ENCODE results near the gene MAP3K3.

The MAP3K3 gene

GRCh38 chr17:63622574-63623390 lies 565 bp downstream of the MAP3K3 start (continued):
- TF ChIP-seq, protein P1, sequence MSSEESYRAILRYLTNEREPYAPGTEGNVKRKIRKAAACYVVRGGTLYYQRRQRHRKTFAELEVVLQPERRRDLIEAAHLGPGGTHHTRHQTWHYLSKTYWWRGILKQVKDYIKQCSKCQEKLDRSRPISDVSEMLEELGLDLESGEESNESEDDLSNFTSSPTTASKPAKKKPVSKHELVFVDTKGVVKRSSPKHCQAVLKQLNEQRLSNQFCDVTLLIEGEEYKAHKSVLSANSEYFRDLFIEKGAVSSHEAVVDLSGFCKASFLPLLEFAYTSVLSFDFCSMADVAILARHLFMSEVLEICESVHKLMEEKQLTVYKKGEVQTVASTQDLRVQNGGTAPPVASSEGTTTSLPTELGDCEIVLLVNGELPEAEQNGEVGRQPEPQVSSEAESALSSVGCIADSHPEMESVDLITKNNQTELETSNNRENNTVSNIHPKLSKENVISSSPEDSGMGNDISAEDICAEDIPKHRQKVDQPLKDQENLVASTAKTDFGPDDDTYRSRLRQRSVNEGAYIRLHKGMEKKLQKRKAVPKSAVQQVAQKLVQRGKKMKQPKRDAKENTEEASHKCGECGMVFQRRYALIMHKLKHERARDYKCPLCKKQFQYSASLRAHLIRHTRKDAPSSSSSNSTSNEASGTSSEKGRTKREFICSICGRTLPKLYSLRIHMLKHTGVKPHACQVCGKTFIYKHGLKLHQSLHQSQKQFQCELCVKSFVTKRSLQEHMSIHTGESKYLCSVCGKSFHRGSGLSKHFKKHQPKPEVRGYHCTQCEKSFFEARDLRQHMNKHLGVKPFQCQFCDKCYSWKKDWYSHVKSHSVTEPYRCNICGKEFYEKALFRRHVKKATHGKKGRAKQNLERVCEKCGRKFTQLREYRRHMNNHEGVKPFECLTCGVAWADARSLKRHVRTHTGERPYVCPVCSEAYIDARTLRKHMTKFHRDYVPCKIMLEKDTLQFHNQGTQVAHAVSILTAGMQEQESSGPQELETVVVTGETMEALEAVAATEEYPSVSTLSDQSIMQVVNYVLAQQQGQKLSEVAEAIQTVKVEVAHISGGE (tag by site-specific recombination; conservative IDR thresholded peaks at IDR 0.05; ENCODE audit: low read depth): peak; percentile 34; the same call in 1 of the 2 replicates
- TF ChIP-seq MEIS1 (CRISPR knock-in tag; IDR thresholded peaks at IDR 0.05; ENCODE audit: borderline replicate concordance) (0 out of 2 replicates have a peak, but pooled peaks have one; percentile 36), ZNF423 (tag by site-specific recombination; IDR thresholded peaks at IDR 0.05) (no peak), ZNF362 (tag by site-specific recombination; IDR thresholded peaks at IDR 0.05) (0 out of 2 replicates have a peak, but pooled peaks have one; percentile 24), KLF8 (tag by site-specific recombination; IDR thresholded peaks at IDR 0.05) (peak; percentile 49; the same call in 1 of the 2 replicates), ZBTB26 (tag by site-specific recombination; optimal IDR thresholded peaks at IDR 0.05) (peak; percentile 96), GLIS1 (tag by site-specific recombination; IDR thresholded peaks at IDR 0.05) (peak; percentile 65), ZNF398 (tag by site-specific recombination; IDR thresholded peaks at IDR 0.05) (no peak), ZBTB8A (tag by site-specific recombination; IDR thresholded peaks at IDR 0.05) (peak; percentile 93), ZNF211 (tag by site-specific recombination; IDR thresholded peaks at IDR 0.05; ENCODE audit: low read depth) (no peak), ZNF174 (tag by site-specific recombination; IDR thresholded peaks at IDR 0.05) (no peak), GLIS2 (tag by site-specific recombination; IDR thresholded peaks at IDR 0.05) (peak; percentile 92), HOXC10 (CRISPR knock-in tag; IDR thresholded peaks at IDR 0.05) (no peak), ZXDB (tag by site-specific recombination; IDR thresholded peaks at IDR 0.05) (0 out of 2 replicates have a peak, but pooled peaks have one; percentile 29), MZF1 (tag by site-specific recombination; IDR thresholded peaks at IDR 0.05; ENCODE audit: borderline replicate concordance) (no peak), ZNF692 (tag by site-specific recombination; IDR thresholded peaks at IDR 0.05) (peak; percentile 61), ZNF791 (tag by site-specific recombination; IDR thresholded peaks at IDR 0.05) (no peak), ZEB2 (tag by site-specific recombination; IDR thresholded peaks at IDR 0.05) (peak; percentile 68; the same call in 1 of the 2 replicates), ZBTB1 (tag by site-specific recombination; IDR thresholded peaks at IDR 0.05) (0 out of 2 replicates have a peak, but pooled peaks have one; percentile 32), EGR2 (tag by site-specific recombination; IDR thresholded peaks at IDR 0.05; ENCODE audit: low read depth) (no peak), IKZF3 (tag by site-specific recombination; IDR thresholded peaks at IDR 0.05) (0 out of 2 replicates have a peak, but pooled peaks have one; percentile 11), ZNF747 (tag by site-specific recombination; IDR thresholded peaks at IDR 0.05) (no peak), ZBTB17 (tag by site-specific recombination; IDR thresholded peaks at IDR 0.05) (peak; percentile 88), ZNF600 (tag by site-specific recombination; IDR thresholded peaks at IDR 0.05) (peak; percentile 63)
- TF ChIP-seq, protein P2, sequence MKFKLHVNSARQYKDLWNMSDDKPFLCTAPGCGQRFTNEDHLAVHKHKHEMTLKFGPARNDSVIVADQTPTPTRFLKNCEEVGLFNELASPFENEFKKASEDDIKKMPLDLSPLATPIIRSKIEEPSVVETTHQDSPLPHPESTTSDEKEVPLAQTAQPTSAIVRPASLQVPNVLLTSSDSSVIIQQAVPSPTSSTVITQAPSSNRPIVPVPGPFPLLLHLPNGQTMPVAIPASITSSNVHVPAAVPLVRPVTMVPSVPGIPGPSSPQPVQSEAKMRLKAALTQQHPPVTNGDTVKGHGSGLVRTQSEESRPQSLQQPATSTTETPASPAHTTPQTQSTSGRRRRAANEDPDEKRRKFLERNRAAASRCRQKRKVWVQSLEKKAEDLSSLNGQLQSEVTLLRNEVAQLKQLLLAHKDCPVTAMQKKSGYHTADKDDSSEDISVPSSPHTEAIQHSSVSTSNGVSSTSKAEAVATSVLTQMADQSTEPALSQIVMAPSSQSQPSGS (tag by site-specific recombination; IDR thresholded peaks at IDR 0.05; ENCODE audit: low read depth): no peak
- TF ChIP-seq, protein P3, sequence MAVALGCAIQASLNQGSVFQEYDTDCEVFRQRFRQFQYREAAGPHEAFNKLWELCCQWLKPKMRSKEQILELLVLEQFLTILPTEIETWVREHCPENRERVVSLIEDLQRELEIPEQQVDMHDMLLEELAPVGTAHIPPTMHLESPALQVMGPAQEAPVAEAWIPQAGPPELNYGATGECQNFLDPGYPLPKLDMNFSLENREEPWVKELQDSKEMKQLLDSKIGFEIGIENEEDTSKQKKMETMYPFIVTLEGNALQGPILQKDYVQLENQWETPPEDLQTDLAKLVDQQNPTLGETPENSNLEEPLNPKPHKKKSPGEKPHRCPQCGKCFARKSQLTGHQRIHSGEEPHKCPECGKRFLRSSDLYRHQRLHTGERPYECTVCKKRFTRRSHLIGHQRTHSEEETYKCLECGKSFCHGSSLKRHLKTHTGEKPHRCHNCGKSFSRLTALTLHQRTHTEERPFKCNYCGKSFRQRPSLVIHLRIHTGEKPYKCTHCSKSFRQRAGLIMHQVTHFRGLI (tag by site-specific recombination; IDR thresholded peaks at IDR 0.05): no peak

All from HEK293 (cell line).